ENCODE measurements around the gene PMS1.
"Not testable (repeated sequence)": the region's sequence is repeated elsewhere in the genome, so short reads cannot be mapped to it uniquely, and the experiment has no call there.

Gene PMS1

DNA sequence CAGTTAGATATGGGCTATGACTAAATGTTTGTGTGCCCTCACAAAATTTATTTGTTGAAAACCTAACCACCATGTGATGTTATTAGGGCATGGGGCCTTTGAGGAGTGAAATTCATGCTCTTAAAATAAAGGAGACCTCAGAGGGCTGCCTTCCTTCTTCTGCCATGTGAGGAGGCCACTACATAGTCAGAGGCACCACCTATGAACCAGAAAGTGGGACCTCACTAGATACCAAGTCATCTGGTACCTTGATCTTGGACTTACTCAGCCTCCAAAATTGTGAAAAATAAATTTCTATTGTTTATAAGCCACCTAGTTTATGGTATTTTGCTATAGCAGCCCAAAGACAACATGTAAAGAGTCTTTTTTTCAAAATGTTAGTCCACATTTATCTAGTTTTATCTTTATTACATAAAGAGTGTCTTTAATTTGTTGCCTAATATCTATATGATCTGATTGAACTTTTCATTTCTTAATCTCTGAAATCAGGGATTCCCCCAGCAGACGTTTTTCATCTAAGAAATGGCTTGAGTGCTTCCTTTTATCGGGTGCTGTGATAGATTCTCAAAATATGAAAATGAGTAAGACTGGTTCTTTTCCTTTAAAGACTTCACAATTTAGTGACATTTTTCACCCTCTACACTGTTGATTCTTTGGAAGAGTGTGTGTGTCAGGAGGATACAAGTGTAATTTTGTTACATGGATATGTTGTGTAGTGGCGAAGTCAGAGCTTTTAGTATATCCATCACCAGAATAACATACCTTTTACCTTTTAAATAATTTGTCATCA lies 34.2 kb downstream of the PMS1 start:
- ATAC-seq (peak; percentile 81), DNase-seq (no peak)

DNA sequence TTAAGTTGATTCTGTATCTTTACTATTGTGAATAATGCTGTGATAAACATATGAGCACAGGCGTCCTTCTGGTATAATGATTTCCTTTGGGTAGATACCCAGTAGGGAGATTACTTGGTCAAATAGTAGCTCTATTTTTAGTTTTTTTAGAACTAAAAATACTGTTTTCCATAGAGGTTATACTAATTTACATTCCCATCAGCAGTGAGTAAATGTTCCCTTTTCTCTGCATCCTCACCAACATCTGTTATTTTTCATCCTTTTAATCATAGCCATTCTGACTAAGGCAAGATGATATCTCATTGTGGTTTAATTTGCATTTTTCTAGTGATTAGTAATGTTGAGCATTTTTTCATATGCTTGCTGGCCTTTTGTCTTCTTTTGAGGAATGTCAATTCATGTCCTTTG lies 35.1 kb downstream of the PMS1 start:
- DNase-seq (no peak), ATAC-seq (peak; percentile 74)

DNA sequence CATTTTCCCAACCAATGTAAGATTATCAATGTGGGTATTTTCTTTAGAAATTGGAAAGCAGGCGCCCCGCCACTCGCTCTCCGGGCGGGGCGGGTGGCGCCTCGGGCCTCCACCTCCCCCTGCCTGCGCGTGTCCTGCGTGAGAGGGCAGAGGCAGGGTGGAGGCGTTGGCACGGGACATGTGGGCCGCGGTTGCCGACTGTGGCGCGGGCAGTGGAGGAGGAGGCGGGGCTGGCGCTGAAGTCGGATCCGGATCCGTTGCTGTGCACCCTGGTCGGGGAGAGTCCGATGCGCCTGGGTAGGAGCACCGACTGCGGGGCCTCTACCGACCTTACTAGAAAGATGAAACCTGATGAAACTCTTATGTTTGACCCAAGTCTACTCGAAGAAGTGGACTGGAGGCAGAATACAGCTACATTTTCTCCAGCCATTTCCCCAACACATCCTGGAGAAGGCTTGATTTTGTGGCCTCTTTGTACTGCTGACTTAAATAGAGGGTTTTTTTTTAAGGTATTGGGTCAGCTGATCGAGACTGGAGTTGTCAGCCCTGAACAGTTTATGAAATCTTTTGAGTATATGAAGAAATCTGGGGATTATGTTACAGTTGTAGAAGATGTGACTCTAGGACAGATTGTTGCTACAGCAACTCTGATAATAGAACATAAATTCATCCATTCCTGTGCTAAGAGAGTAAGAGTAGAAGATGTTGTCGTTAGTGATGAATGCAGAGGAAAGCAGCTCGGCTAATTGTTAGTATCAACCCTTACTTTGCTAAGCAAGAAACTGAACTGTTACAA lies 37.9 kb downstream of the PMS1 start:
- no peak for DNase-seq
- ATAC-seq: no peak

DNA sequence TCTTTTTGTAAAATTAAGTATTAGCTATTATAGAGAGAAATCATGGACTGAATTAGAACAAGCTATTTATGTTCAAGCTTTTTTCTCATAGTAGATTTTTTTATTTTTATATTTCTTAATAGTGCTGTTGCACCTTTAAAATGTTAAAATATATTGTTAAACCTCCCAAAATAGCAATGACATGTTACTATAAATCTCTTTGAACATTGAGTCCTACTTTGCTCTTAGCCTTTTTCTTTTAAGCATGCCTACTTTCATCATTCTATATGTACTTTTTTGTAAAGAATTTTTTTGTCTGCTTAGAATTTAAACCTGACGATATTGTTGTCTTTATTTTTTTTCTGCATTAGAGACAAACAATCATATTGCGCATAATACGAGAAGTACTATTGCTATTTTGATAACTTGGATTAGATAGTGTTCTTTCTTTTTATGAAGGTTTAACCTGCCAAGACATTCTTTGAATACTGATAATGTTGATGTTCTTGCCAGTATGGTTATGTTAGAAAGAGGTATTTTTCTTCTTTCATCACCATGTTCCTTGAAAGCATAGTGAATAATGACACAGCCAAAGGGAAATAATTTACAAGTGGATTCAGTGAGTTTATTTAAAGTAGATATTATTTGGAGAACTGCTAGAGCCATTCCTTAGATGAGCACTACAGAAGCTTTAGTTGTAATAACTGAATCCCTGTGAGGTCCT lies 40.6 kb downstream of the PMS1 start:
- no peak for DNase-seq
- ATAC-seq: no peak

DNA sequence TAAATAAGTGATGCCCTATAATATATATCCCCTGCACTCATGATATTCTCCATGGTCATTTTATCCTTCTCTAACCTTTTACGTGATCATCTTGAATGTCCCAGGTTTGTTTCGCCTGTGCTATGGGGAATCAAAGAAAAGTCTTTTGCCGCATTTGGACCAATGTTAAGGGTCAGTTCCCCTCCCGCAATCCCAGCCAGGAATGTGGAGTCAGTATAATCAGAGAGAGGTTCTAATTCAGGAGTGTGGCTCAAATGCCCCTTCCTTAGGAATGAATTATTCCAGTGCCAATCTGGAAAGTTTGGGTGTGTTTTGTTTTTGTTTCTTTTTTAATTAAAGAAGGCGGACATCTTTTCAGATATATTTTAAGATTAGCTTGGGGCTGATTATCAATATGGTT lies 41.8 kb downstream of the PMS1 start:
- DNase-seq (no peak), ATAC-seq (no peak)

DNA sequence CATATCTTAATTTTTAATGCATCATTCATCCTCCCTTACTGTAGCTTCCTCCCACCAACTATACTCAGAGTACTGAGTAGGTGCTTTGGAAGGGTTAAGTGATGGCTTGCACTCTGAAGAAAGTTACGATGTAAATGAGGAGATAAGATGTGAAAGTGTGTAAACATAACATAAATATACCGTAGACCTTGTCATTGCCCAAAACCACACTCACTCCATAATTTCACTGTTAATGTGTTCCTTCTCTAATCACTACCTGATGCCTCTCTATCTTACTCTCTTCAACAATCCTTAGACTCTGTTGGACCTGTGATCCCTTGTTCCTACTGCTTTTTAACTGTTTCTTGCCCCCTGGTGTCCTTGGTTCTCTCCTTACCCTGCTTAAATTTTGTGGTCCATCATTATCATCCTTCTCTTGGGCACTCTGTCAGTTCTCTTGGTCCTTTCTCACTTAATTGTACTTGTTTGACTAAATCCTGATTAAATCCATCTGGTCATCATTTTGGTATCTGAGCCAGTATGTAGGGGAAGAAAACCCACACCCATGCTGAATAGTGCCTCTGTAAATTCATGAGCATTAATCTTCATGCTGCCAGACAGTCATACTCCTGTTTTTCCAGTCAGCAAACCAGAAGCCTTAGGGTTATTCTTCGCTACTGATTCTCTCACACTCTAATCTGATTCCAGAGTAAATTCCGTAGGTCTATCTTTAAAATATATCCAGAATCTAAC lies 45.0 kb downstream of the PMS1 start:
- ATAC-seq: no peak
- DNase-seq: no peak

DNA sequence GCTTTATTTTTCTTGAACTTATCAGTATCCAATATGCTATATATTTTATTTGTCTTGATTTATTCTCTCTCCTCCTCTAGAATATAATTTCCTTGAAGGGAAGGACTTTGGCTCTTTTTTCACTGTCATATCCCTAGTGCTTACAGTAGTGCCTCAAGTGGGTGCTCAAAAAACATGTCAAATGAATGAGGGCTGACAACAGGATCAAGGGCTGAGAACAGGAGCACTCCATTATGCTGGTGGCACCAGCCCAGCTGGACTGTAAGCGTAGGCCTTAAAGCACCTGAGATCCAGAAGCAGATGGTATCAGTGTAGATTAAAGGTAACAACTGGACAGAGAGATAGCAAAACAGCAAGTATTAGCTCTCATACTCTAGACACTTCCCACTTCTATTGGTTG lies 46.3 kb downstream of the PMS1 start:
- DNase-seq (no peak), ATAC-seq (no peak)

DNA sequence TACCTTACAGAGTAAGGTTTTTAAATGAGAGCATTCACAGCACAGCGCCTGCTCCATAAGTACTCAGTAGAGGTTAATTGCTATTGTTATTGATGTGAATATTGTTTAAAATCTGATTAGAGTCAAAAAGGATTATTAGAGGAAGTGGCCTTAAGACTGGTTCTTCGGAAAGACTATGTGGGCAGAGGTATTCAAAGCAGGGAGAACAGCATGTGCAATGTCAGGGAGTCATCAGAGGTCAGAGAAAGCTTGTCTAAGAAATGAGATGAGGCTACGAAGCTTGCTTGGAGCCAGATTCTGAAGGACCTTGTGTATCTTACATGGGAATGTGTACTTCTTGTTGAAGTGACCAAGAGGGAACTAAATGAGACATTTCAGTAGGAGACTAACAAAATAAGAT lies 49.8 kb downstream of the PMS1 start:
- no peak for DNase-seq
- ATAC-seq: no peak

DNA sequence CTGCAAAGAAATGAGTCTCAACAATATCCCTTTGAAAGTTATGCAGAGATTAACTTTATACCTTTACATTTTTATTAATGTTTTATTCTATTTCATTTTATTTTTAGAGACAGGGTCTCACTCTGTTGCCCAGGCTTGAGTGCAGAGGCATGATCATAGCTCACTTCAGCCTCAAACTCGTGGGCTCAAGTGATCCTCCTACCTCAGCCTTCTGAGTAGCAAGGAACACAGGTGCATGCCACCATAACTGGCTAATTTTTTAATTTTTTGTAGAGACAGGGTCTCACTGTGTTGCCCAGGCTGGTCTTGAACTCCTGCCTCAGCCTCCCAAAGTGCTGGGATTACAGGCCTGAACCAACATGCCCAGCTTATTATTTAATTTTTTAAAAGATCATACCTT lies 50.4 kb downstream of the PMS1 start:
- not testable (repeated sequence) for DNase-seq, ATAC-seq

DNA sequence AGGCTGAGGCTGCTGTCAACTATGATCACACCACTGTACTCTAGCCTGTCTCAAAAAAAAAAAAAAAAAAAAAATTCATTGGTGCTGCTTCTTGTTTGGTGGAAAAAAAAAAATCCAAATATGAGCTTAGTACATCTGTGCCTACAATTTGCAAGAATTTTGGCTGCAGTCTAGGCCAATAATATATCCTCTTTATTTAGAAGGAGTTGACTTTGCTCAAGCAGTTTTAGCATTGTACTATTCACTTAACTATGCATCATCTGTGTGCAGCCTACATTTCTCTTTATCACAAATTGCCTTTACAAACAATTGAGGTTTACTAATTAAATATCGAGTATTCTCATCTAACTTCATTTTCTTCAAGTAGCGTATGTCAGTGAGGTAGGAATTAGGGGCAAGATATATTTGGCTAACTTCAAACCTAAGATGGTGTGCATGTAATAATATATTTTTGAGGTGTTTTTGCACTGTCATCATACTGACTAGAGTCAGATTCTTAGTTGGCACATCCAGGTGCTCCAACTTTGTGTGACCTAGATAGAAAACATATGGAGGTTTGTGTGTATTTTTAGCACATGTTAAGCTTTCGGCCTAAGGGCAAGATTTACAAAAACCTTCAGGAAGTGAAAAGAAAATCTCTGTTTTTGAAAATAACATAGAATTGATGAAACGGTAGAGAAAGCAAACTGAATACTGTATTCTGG lies 51.8 kb downstream of the PMS1 start:
- ATAC-seq: no peak
- no peak for DNase-seq

DNA sequence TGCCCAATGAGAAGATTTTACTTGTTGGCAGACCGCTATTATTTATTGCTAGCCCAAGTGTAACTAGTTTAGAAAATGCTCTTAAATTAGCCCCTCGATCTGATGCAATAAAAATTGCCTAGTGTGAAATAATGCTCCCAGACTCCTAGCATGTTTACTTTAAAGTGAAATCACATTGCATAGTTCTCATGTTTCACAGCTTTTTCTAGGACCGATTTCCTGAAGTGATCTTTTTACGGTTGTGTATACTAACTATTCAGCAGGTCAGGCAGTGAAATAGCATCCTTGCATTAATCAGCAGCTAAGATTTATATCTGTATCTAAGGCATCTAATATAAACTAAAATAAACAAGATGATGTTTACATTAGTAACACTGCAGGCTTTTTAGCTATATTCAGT lies 52.4 kb downstream of the PMS1 start:
- ATAC-seq (no peak), DNase-seq (no peak)

DNA sequence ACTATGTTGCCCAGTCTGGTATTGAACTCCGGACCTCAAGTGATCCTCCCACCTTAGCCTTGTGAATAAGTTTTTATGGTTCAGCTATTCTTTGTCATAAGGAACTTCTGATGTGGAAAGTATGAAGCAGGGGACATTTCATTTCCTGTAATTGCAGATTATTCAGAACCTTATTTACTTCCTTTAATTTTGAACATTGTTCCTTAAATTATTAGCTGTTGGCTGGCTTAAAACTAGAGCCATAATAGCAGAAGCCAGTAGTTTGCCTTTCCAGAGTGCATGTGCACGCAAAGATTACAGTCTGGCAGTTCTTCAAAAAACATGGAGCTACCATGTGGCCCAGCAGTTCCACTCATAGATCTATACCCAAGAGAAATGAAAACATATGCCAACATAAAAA lies 53.1 kb downstream of the PMS1 start:
- ATAC-seq (no peak), DNase-seq (no peak)

DNA sequence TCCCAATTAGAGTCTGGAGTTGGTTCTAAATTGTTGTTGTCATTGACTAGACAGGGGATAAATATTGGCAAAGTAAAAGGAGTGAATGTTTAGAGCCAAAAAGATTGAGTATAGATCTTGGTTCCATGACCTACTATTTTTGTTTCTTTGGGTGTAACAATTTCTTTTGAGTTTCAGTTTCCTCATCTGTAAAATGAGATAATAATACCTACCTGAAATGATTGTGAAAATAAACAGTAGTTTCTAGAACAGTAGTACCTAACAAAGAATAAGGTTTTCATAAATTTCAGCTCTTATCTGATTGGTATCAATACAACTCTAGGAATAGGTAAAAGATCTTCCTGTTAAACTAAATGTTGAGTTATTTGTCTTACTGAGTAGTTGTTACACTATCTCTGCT lies 56.8 kb downstream of the PMS1 start:
- DNase-seq (no peak), ATAC-seq (no peak)

DNA sequence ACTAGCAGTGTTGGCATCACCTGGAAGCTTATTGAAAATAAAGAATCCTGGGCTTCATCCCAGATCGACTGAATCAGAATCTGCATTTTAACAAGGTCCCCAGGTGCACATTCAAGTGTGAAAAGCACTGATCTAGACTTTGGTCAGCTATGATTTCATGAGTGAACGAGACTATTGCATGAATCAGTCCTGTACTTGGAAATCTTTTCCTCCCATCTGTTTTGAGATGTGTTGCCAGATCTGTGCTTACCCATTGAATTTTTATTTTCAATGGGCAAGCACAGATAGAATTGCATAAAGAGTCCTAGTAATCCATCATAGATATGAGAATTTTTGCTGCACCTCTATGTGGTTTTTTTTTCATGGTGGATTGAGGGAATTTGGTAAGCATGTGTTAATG lies 64.0 kb downstream of the PMS1 start:
- no peak for ATAC-seq
- no peak for DNase-seq

DNA sequence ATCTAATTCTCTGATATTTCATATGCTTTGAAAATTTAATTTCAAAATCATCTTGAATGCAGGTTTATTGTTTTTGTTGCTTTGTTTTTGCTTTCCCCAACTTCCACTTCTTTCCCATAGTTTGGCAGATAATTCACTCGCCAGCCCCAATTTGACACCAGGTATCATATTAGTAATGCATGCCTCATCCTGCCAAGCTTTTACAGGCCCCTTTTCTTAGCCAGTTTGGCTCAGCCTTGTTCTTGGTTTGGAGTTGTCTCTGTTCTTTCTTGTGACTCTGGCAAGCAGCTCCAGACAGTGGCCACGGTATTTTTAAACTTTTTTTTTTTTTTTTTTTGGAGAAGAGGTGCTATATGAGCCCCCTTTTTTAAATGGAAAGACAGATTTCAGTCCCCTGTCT lies 65.3 kb downstream of the PMS1 start:
- no peak for ATAC-seq
- DNase-seq: no peak

DNA sequence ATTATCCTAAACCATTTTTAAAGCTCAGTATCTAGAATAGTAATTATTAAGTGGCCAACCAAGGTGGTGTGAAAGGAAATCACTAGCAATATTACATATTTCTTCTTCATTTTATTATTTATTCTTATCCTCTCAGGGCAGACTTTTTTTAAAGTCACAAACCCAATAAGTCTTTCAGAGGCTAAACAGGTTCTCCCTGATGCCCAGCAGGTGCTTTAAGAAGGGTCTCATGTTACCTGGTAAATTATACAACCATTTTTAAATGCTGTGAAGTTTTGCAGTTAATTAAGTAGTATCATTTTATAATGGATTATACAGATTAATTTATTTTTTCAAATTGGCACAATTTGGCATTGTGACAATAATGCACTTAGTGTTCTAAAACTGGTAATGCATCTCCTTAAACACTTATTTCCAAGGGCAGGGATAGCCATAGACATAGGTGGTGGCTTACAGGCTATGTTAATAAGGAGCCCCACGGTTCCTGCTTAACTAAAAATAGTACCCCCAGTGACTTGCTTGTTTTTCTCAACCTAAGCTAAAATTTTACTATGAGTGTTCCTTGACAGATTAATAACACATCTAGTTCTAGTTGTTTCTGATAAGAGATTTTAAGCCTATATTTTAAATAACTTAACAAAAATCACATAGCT lies 67.0 kb downstream of the PMS1 start:
- DNase-seq (no peak), ATAC-seq (no peak)

DNA sequence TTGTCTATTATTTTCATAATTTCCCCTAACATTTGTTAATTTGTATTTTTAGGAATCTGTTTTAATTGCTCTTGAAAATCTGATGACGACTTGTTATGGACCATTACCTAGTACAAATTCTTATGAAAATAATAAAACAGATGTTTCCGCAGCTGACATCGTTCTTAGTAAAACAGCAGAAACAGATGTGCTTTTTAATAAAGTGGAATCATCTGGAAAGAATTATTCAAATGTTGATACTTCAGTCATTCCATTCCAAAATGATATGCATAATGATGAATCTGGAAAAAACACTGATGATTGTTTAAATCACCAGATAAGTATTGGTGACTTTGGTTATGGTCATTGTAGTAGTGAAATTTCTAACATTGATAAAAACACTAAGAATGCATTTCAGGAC lies 69.9 kb downstream of the PMS1 start:
- DNase-seq: no peak
- no peak for ATAC-seq

DNA sequence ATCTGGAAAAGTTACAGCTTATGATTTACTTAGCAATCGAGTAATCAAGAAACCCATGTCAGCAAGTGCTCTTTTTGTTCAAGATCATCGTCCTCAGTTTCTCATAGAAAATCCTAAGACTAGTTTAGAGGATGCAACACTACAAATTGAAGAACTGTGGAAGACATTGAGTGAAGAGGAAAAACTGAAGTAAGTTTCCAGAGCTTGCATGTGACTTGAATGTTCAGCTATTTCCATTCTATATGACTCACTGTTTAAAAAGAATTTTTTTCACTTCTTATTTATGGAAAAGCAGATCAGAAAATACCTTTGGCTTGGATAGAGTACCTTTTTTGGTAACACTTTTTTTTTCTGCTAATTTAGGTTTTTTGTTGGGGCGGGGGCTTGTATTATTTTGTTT lies 70.7 kb downstream of the PMS1 start:
- DNase-seq (no peak), ATAC-seq (no peak)

DNA sequence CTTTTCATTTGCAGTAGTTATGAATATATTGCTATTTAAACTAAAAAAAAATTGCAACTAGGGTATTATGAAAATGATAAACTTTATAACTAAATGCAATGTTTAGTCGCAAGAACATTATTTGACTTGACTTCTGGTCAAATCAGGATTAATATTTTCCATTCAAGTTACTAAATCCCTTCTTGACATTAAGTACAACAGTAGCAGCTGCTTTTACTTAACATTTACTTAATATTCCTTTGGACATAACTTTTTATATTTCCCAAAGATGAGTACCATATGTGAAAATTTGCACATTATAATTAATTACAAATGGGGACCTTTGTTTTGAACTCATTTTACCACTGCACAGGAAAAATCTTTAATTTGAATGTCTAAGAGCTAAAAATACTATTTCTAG lies 74.0 kb downstream of the PMS1 start:
- no peak for DNase-seq
- ATAC-seq: no peak

DNA sequence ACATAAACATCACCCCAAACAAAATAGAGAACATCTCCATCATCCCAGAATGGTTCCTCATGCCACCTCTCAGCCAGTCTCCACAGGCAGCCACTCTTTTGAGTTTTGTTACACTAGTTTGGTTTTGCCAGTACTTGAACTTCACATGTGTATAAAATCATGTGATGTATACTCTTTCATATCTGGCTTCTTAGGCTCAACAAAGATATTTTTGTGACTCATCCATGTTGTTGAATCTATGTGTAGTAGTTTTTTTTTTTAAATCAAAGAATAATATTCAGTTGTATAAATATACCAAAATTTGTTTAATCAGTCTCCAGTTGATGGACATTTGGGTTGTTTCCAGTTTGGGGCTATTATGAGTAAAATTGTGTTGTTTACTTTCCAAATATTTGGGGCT lies 75.9 kb downstream of the PMS1 start:
- no peak for ATAC-seq
- no peak for DNase-seq

DNA sequence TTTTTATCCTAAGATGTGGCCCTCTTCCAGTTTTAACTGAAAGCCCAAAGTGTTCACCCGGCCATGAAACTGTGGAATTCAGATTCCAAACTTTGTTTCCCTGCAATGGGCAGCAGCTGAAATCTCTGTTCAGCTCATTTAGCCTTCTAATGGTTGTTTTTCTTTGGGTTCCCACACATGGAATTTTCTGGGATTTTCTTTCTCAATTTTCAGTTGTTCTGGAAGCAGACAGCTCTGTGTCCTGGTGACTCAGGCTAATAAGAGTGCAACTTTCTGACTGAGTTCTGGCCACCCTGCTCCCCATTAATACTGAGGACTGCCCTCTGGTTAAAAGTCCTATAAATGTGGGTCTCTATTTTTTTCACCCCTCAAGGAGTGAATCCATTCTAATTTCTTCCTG lies 78.5 kb downstream of the PMS1 start:
- ATAC-seq (no peak), DNase-seq (no peak)
